HepG2 (cell line): ENCODE data around the gene FAM114A1. TPM values are rescaled to one million over a fixed set of nuclear protein-coding genes. Genes with fewer than 3 reads are reported as not detected.

Source experiments
- ATAC-seq: fragments of 200-7000 bp; cut with Tn5 transposase; 3 replicates; pipeline ENCODE4 v1.9.1; 2020; ENCODE audit warnings: mild to moderate bottlenecking, moderate library complexity
- BruUV-seq: library from RNA; stranded (reverse); fragments of 400-500 nt; replicated peaks from 2 replicates; lab custom pipeline; 2021; lab: Mats Ljungman, UMichigan
- CTCF ChIA-PET: fragments of 300-600 bp; formaldehyde crosslinking; extraction: SDS; loops from one replicate; lab custom pipeline; 2021; ENCODE audit warnings: low total read pairs, inconsistent platforms, low intra/inter-chr PET ratio; lab: Yijun Ruan, JAX
- POLR2A ChIA-PET: fragments of 350-600 bp; sonication (Branson Sonifier 250); formaldehyde crosslinking; loops from one replicate; lab custom pipeline; 2020; ENCODE audit warnings: antibody characterized with exemption, inconsistent platforms; lab: Yijun Ruan, JAX
- DNase-seq: peaks from one replicate; pipeline ENCODE4 v3.0.0-alpha.2; 2015; ENCODE audit warnings: low spot score
- FAIRE-seq: peaks from 3 replicates; lab custom pipeline; 2011; peaks lifted over from hg19 to GRCh38; lab: Jason Lieb, UNC
- H2AFZ ChIP-seq: one replicate; pipeline ENCODE4 v1.6.1; 2011; ENCODE audit warnings: low read length, inconsistent platforms
- H3K27ac ChIP-seq: fragments of 300-600 bp; 3 replicates; pipeline ENCODE4 v1.8.0; 2011; ENCODE audit warnings: mixed run types, mild to moderate bottlenecking, mixed read lengths, low read length, inconsistent platforms; ENCODE audit not compliant: insufficient read depth; ENCODE audit errors: extremely low read length
- H3K27me3 ChIP-seq, 2 experiments: fragments of 200-600 bp in 1 of 2; 2 replicates in 1 of 2; 3 replicates in 1 of 2; pipeline versions ENCODE4 v1.6.0 to v1.8.0; 2011; ENCODE audit warnings: low read length in 2 of 2, mild to moderate bottlenecking in 2 of 2, moderate library complexity in 2 of 2, inconsistent platforms in 1 of 2; ENCODE audit not compliant: insufficient read depth in 2 of 2, control insufficient read depth in 1 of 2
- H3K36me3 ChIP-seq, 2 experiments: fragments of 200-600 bp in 1 of 2; replicated peaks in 1 of 2; 2 replicates in 1 of 2; 3 replicates in 1 of 2; pipeline versions ENCODE4 v1.5.1 to v1.8.0; 2011; ENCODE audit warnings: low read length in 2 of 2, inconsistent platforms in 1 of 2; ENCODE audit not compliant: insufficient read depth in 2 of 2, control insufficient read depth in 1 of 2
- H3K4me1 ChIP-seq: 2 replicates; pipeline ENCODE4 v1.5.1; 2012; ENCODE audit warnings: low read length, inconsistent platforms; ENCODE audit not compliant: insufficient read depth
- H3K4me2 ChIP-seq: 2 replicates; pipeline ENCODE4 v1.6.0; 2011; ENCODE audit warnings: low read depth, low read length, inconsistent platforms
- H3K4me3 ChIP-seq, 3 experiments: fragments of 200-600 bp in 1 of 3; sonication (generic), shearing (Covaris generic) in 1 of 3; replicated peaks in 1 of 3; 2 replicates each; pipeline ENCODE4 v1.5.1; 2011 to 2016; ENCODE audit warnings: low read length in 3 of 3, inconsistent platforms in 2 of 3, low read depth in 2 of 3, mild to moderate bottlenecking in 2 of 3, control low read depth in 1 of 3, mixed read lengths in 1 of 3; ENCODE audit not compliant: insufficient read depth in 1 of 3
- H3K79me2 ChIP-seq: one replicate; pipeline ENCODE4 v1.6.1; 2011; ENCODE audit warnings: low read length, inconsistent platforms; ENCODE audit not compliant: insufficient read depth
- H3K9ac ChIP-seq: 2 replicates; pipeline ENCODE4 v1.6.0; 2011; ENCODE audit warnings: mild to moderate bottlenecking, low read depth, low read length, inconsistent platforms; ENCODE audit not compliant: insufficient read depth
- H3K9me3 ChIP-seq: 2 replicates; pipeline ENCODE4 v1.5.1; 2012; ENCODE audit warnings: mild to moderate bottlenecking, low read length
- H4K20me1 ChIP-seq: 2 replicates; pipeline ENCODE4 v1.6.0; 2011; ENCODE audit warnings: inconsistent platforms, mild to moderate bottlenecking, low read length, moderate library complexity; ENCODE audit not compliant: insufficient read depth
- ESRRA ChIP-seq: sonication (generic); formaldehyde crosslinking; IDR thresholded peaks from 2 replicates; pipeline ENCODE4 v1.5.1; 2020; ENCODE audit warnings: mild to moderate bottlenecking, low read depth, missing genetic modification reagents
- FOXO4 ChIP-seq: sonication (generic); formaldehyde crosslinking; conservative IDR thresholded peaks from 2 replicates; pipeline ENCODE4 v1.8.1; 2023; ENCODE audit warnings: missing genetic modification reagents
- KDM5A ChIP-seq: fragments of 200-600 bp; sonication (generic); IDR thresholded peaks from 2 replicates; pipeline ENCODE4 v1.7.0; 2018; ENCODE audit warnings: antibody characterized with exemption, mild to moderate bottlenecking, low read length, borderline replicate concordance
- NR0B2 ChIP-seq: sonication (generic); formaldehyde crosslinking; IDR thresholded peaks from 2 replicates; pipeline ENCODE4 v1.4.0; 2020; ENCODE audit warnings: mild to moderate bottlenecking, missing genetic modification reagents
- RAD51 ChIP-seq: fragments of 450-650 bp; IDR thresholded peaks from 2 replicates; pipeline ENCODE4 v1.6.1; 2016; ENCODE audit warnings: borderline replicate concordance
- THAP11 ChIP-seq: IDR thresholded peaks from 2 replicates; pipeline ENCODE4 v1.6.1; 2016; ENCODE audit warnings: missing biosample characterization, missing genetic modification reagents
- ZNF138 ChIP-seq: sonication (generic); formaldehyde crosslinking; IDR thresholded peaks from 2 replicates; pipeline ENCODE4 v1.5.0; 2020; ENCODE audit warnings: mild to moderate bottlenecking, low read depth, missing genetic modification reagents
- ZNF460 ChIP-seq: sonication (generic); formaldehyde crosslinking; IDR thresholded peaks from 2 replicates; pipeline ENCODE4 v1.5.1; 2020; ENCODE audit warnings: missing genetic modification reagents, mild to moderate bottlenecking, borderline replicate concordance
- ZNF570 ChIP-seq: sonication (generic); formaldehyde crosslinking; IDR thresholded peaks from 2 replicates; pipeline ENCODE4 v1.4.0; 2020; ENCODE audit warnings: mild to moderate bottlenecking, missing genetic modification reagents, borderline replicate concordance
- WGBS: methylation state at CpG from one replicate; pipeline ENCODE4 v1.1.6; 2017; ENCODE audit warnings: low lambda C conversion rate; 5-methylcytosine and 5-hydroxymethylcytosine counted together
- in situ Hi-C: cut with HindIII; loops from 2 replicates; pipeline ENCODE4 v1.10.0; 2017; ENCODE audit warnings: low pct_unique_long_range_greater_than_20kb; ENCODE audit not compliant: extremely low pct_ligation_motif_present
- intact Hi-C: fragments of 100-400 bp; cut with micrococcal nuclease; formaldehyde crosslinking; loops from one replicate; pipeline ENCODE4 v1.10.0; 2022; ENCODE audit not compliant: unreplicated experiment
- polyA plus RNA-seq, 8 experiments: library from polyadenylated mRNA; depleted of rRNA in 3 of 8; stranded (reverse) in 7 of 8; unstranded in 1 of 8; fragments of >200 nt; fragmentation: Illumina TruSeq in 4 of 8; extraction: Trizol in 4 of 8; gene quantifications; 2 replicates each; pipeline versions ENCODE4 v1.2.1 to v1.2.3, GENCODE V29; 2011 to 2016; ENCODE audit warnings: low read depth in 4 of 8, missing spikeins in 1 of 8, mixed read lengths in 1 of 8; ENCODE audit not compliant: insufficient read depth in 1 of 8
- total RNA-seq, 5 experiments: library from RNA; depleted of rRNA; stranded (reverse); fragments of >200 nt; fragmentation: Illumina TruSeq; extraction: Trizol; gene quantifications; 2 replicates each; pipeline ENCODE4 v1.2.3, GENCODE V29; 2016; ENCODE audit warnings: low read depth in 1 of 5

The FAM114A1 gene
- total and polyA plus RNA-seq, 2 of the 13 experiments (the other 11 are each of a cell fraction or from before 2014, with no cell fraction given), result 61.0 to 76.9 TPM

DNA sequence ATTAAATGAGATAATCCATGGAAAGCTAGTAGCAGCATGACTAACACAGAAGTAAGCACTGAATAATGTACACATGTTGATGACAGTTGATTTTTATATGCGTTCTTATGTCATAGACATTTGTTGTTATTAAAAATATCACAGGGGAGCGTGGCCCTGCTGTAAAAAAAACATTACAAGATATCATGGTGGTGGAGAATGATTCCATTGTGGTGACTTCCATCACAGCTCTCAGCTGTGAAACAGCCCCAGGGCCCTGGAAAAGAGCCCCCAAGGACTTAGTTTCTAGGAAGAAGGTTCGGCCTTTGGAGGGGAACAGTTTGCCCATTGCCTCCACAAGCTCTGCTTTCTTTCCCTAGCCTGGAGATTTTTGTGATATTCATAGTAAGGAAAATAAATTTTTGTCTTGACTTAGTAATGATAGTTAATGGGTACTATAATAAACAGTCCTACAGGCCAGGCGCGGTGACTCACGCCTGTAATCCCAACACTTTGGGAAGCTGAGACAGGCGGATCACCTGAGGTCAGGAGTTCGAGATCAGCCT lies 49.9 kb downstream of the FAM114A1 start (continued):
- TF ChIP-seq ZNF460 (CRISPR knock-in tag) (no peak), ZNF570 (CRISPR knock-in tag) (no peak), KDM5A (no peak), RAD51 (no peak), NR0B2 (CRISPR knock-in tag) (no peak), ZNF138 (no peak)
- TF ChIP-seq, all 625 proteins: peak for 0

DNA sequence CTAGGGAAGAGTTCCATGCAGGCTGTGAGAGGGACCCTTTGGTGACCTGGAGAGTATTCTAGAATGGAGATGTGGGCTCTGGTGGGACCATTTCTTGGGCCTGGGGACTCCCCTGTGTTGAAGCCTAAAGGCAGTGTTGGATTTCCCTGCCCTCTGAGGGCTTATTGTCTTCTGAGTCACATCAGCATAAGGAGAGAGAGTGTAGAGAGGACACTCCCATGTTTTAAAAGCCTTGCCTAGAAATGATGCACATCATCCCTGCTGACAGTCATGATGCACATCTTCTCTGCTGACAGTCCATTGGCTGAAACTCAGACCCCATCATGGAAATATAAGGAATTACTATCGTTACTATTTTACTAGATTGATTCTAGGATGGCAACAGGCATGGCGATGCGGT lies 51.9 kb downstream of the FAM114A1 start:
- intact Hi-C loops (no loop called here), in situ Hi-C loops (no loop called here)
- Histone ChIP-seq H3K9me3 (no peaks in the 10 kb centered on the region), H3K9ac (no peak overlapping the region), H3K79me2 (no peaks in the 10 kb centered on the region), H3K4me3 (no peak overlapping the region), H3K36me3 (peaks cover 23 to 70% of the 10 kb centered on the region in 2 experiments), H3K27me3 (no peaks in the 10 kb centered on the region), H3K27ac (no peak overlapping the region), H3K4me1 (no peaks in the 10 kb centered on the region), H4K20me1 (no peaks in the 10 kb centered on the region), H3K4me2 (no peak overlapping the region), H2AFZ (no peak overlapping the region)
- ATAC-seq, result no peak
- no TSS peak for BruUV-seq
- DNase-seq, result no peak
- TF ChIP-seq ESRRA, result no peak
- no peak for TF ChIP-seq FOXO4
- no peak for TF ChIP-seq THAP11
- FAIRE-seq, result no peak
- WGBS, result 96% methylated on average over 3 of the region's 3 CpGs
- ChIA-PET CTCF (no interaction called here), POLR2A (no interaction called here)
